H1 (cell line): ENCODE results near the gene LRPAP1. TPM values are rescaled to one million over a fixed set of nuclear protein-coding genes. Genes with fewer than 3 reads are reported as not detected.

Experiments used
- CTCF ChIA-PET: fragments of 300-600 bp; sonication (Branson Sonifier 250); formaldehyde crosslinking; loops from one replicate; lab custom pipeline; 2021; ENCODE audit not compliant: partially characterized antibody; lab: Charles Lee
- POLR2A ChIA-PET: fragments of 300-600 bp; sonication (Branson Sonifier 250); formaldehyde crosslinking; loops from one replicate; lab custom pipeline; 2021; ENCODE audit warnings: inconsistent platforms; ENCODE audit not compliant: partially characterized antibody; lab: Charles Lee
- DNase-seq, 2 experiments: peaks; one replicate each; pipeline versions ENCODE4 v3.0.0 to v3.0.0-alpha.2; 2010 to 2022; ENCODE audit warnings: low spot score in 2 of 2, low read depth in 1 of 2, mixed read lengths in 1 of 2
- FAIRE-seq: peaks from 2 replicates; lab custom pipeline; 2011; peaks lifted over from hg19 to GRCh38; lab: Jason Lieb, UNC
- H2AFZ ChIP-seq: 2 replicates; pipeline ENCODE4 v1.8.1; 2012; ENCODE audit warnings: low read length, inconsistent platforms
- H2AK5ac ChIP-seq: 2 replicates; pipeline ENCODE4 v1.6.1; 2013; ENCODE audit warnings: low read depth, low read length
- H2BK120ac ChIP-seq: replicated peaks from 2 replicates; pipeline ENCODE3; 2013; ENCODE audit warnings: low read depth, low read length, inconsistent platforms
- H2BK12ac ChIP-seq: 2 replicates; pipeline ENCODE4 v1.6.1; 2013; ENCODE audit warnings: low read depth, low read length
- H2BK15ac ChIP-seq: 2 replicates; pipeline ENCODE4 v1.6.1; 2013; ENCODE audit warnings: low read length
- H2BK20ac ChIP-seq: 2 replicates; pipeline ENCODE4 v1.6.1; 2013; ENCODE audit warnings: low read length
- H2BK5ac ChIP-seq: 2 replicates; pipeline ENCODE4 v1.6.1; 2013; ENCODE audit warnings: low read depth, low read length
- H3K14ac ChIP-seq: 2 replicates; pipeline ENCODE4 v1.6.1; 2013; ENCODE audit warnings: inconsistent platforms; ENCODE audit not compliant: insufficient read length
- H3K18ac ChIP-seq: 2 replicates; pipeline ENCODE4 v1.6.1; 2013; ENCODE audit warnings: low read length; ENCODE audit errors: extremely low read depth
- H3K23ac ChIP-seq: 2 replicates; pipeline ENCODE4 v1.6.1; 2013; ENCODE audit warnings: inconsistent platforms; ENCODE audit not compliant: insufficient read length
- H3K23me2 ChIP-seq: 2 replicates; pipeline ENCODE4 v1.6.1; 2013; ENCODE audit warnings: low read depth, low read length
- H3K27ac ChIP-seq: 2 replicates; pipeline ENCODE4 v1.6.1; 2011; ENCODE audit warnings: low read depth, low read length, inconsistent platforms
- H3K27me3 ChIP-seq, 4 experiments: replicated peaks in 1 of 4; 1 replicate in 1 of 4; 2 replicates in 3 of 4; pipeline versions ENCODE4 v1.6.1 to v1.8.1; 2011 to 2013; ENCODE audit warnings: low read length in 3 of 4, mild to moderate bottlenecking in 3 of 4, inconsistent platforms in 2 of 4, mixed read lengths in 2 of 4, moderate library complexity in 1 of 4; ENCODE audit not compliant: control insufficient read depth in 3 of 4, insufficient read depth in 3 of 4; ENCODE audit errors: extremely low read depth in 1 of 4
- H3K36me3 ChIP-seq, 4 experiments: 2 replicates each; pipeline versions ENCODE4 v1.6.1 to v1.8.1; 2011 to 2013; ENCODE audit warnings: mild to moderate bottlenecking in 4 of 4, low read length in 3 of 4, moderate library complexity in 2 of 4, control low read depth in 1 of 4, inconsistent platforms in 1 of 4; ENCODE audit not compliant: insufficient read depth in 4 of 4, control insufficient read depth in 2 of 4
- H3K4ac ChIP-seq: replicated peaks from 2 replicates; pipeline ENCODE3; 2013; ENCODE audit warnings: low read length, low read depth, mixed read lengths, inconsistent platforms; ENCODE audit not compliant: insufficient read length
- H3K4me1 ChIP-seq, 4 experiments: replicated peaks in 1 of 4; 1 replicate in 1 of 4; 2 replicates in 3 of 4; pipeline versions ENCODE4 v1.6.1 to v1.8.1; 2011 to 2013; ENCODE audit warnings: low read length in 3 of 4, inconsistent platforms in 2 of 4, mixed read lengths in 1 of 4; ENCODE audit not compliant: insufficient read depth in 4 of 4, control insufficient read depth in 3 of 4
- H3K4me2 ChIP-seq, 2 experiments: 2 replicates each; pipeline versions ENCODE4 v1.6.1 to v1.8.1; 2011 to 2013; ENCODE audit warnings: low read depth in 2 of 2, low read length in 2 of 2, control low read depth in 1 of 2, inconsistent platforms in 1 of 2, mild to moderate bottlenecking in 1 of 2; ENCODE audit not compliant: insufficient read depth in 1 of 2
- H3K4me3 ChIP-seq, 4 experiments: fragments of 200-600, 300-600 bp in 1 of 4; sonication (generic), shearing (Covaris generic), sonication (Bioruptor Twin) in 1 of 4; 2 replicates each; pipeline versions ENCODE4 v1.5.1 to v1.8.1; 2011 to 2016; ENCODE audit warnings: low read length in 4 of 4, low read depth in 3 of 4, control low read depth in 2 of 4, inconsistent platforms in 2 of 4, mild to moderate bottlenecking in 2 of 4, mixed read lengths in 1 of 4, moderate library complexity in 1 of 4; ENCODE audit not compliant: insufficient read depth in 2 of 4; ENCODE audit errors: extremely low read depth in 1 of 4
- H3K56ac ChIP-seq: replicated peaks from 2 replicates; pipeline ENCODE3; 2013; ENCODE audit warnings: low read depth, mild to moderate bottlenecking, mixed read lengths, low read length, inconsistent platforms; ENCODE audit not compliant: insufficient read length
- H3K79me1 ChIP-seq: 2 replicates; pipeline ENCODE4 v1.6.1; 2013; ENCODE audit warnings: low read depth, low read length, control low read depth
- H3K79me2 ChIP-seq, 2 experiments: 2 replicates each; pipeline versions ENCODE4 v1.6.1 to v1.8.1; 2012 to 2013; ENCODE audit warnings: low read length in 2 of 2, mild to moderate bottlenecking in 2 of 2, inconsistent platforms in 1 of 2; ENCODE audit not compliant: insufficient read depth in 2 of 2, control insufficient read depth in 1 of 2
- H3K9ac ChIP-seq, 4 experiments: replicated peaks in 1 of 4; 1 replicate in 1 of 4; 2 replicates in 3 of 4; pipeline versions ENCODE4 v1.6.1 to v1.8.1; 2011 to 2013; ENCODE audit warnings: low read depth in 3 of 4, low read length in 3 of 4, control low read depth in 2 of 4, mild to moderate bottlenecking in 2 of 4, moderate library complexity in 2 of 4, inconsistent platforms in 1 of 4; ENCODE audit errors: extremely low read depth in 1 of 4
- H3K9me3 ChIP-seq, 2 experiments: 2 replicates each; pipeline versions ENCODE4 v1.6.1 to v1.8.1; 2012 to 2013; ENCODE audit warnings: mild to moderate bottlenecking in 2 of 2, moderate library complexity in 2 of 2, control low read depth in 1 of 2, inconsistent platforms in 1 of 2, low read depth in 1 of 2, low read length in 1 of 2, mixed read lengths in 1 of 2; ENCODE audit not compliant: insufficient read depth in 2 of 2
- H4K20me1 ChIP-seq, 2 experiments: replicated peaks in 1 of 2; 2 replicates each; pipeline versions ENCODE3 to v1.8.1; 2011 to 2013; ENCODE audit warnings: inconsistent platforms in 2 of 2, low read length in 2 of 2, mild to moderate bottlenecking in 1 of 2; ENCODE audit not compliant: insufficient read depth in 2 of 2, control insufficient read depth in 1 of 2
- H4K5ac ChIP-seq: 2 replicates; pipeline ENCODE4 v1.6.1; 2013; ENCODE audit warnings: low read length, low read depth, mixed read lengths, inconsistent platforms; ENCODE audit not compliant: insufficient read length
- H4K8ac ChIP-seq: 2 replicates; pipeline ENCODE4 v1.8.0; 2013; ENCODE audit warnings: mild to moderate bottlenecking, moderate library complexity, low read length, inconsistent platforms; ENCODE audit not compliant: insufficient read depth; ENCODE audit errors: extremely low read depth
- H4K91ac ChIP-seq: replicated peaks from 2 replicates; pipeline ENCODE3; 2013; ENCODE audit warnings: low read length, mixed read lengths, inconsistent platforms; ENCODE audit not compliant: insufficient read length
- CTBP2 ChIP-seq: IDR thresholded peaks from 2 replicates; pipeline ENCODE4 v1.7.0; 2011; ENCODE audit warnings: borderline replicate concordance, mild to moderate bottlenecking, moderate library complexity, mixed read lengths, low read length; ENCODE audit not compliant: insufficient read depth, insufficient read length
- EZH2 ChIP-seq: fragments of 200-600 bp; sonication (generic); IDR thresholded peaks from 2 replicates; pipeline ENCODE4 v1.7.1; 2012; ENCODE audit warnings: low read depth, mild to moderate bottlenecking, moderate library complexity, low read length, inconsistent platforms; ENCODE audit not compliant: severe bottlenecking
- GTF2F1 ChIP-seq: IDR thresholded peaks from 2 replicates; pipeline ENCODE4 v1.6.1; 2012; ENCODE audit warnings: low read depth, low read length, improper control_type of control experiment, borderline replicate concordance
- NANOG ChIP-seq: IDR thresholded peaks from 2 replicates; pipeline ENCODE4 v1.6.1; 2011; ENCODE audit warnings: low read length, low read depth, mild to moderate bottlenecking, inconsistent platforms; ENCODE audit not compliant: insufficient read depth, poor library complexity, severe bottlenecking
- RFX5 ChIP-seq: IDR thresholded peaks from 2 replicates; pipeline ENCODE4 v1.6.1; 2011; ENCODE audit warnings: low read depth, low read length, improper control_type of control experiment, borderline replicate concordance
- RNF2 ChIP-seq: fragments of 200-900, 300-1000 bp; sonication (generic); IDR thresholded peaks from 2 replicates; pipeline ENCODE4 v1.7.1; 2016; ENCODE audit warnings: borderline replicate concordance, low read depth, mild to moderate bottlenecking, antibody characterized with exemption, low read length; ENCODE audit not compliant: poor library complexity, severe bottlenecking; ENCODE audit errors: missing control alignments
- TAF1 ChIP-seq: IDR thresholded peaks from 2 replicates; pipeline ENCODE4 v1.6.1; 2011; ENCODE audit warnings: mild to moderate bottlenecking, low read depth, low read length
- WGBS, 2 experiments: shearing (Covaris generic) in 1 of 2; methylation state at CpG; one replicate each; pipeline versions ENCODE4 v1.1.6 to v1.1.7; 2013 to 2015; ENCODE audit warnings: low lambda C conversion rate in 2 of 2, mixed read lengths in 2 of 2, inconsistent platforms in 1 of 2, low coverage in 1 of 2, missing lambda C conversion rate in 1 of 2; ENCODE audit not compliant: insufficient replicate concordance in 2 of 2, insufficient coverage in 1 of 2, insufficient read length in 1 of 2; ENCODE audit errors: extremely low coverage in 1 of 2, missing lambda C conversion rate in 1 of 2; 5-methylcytosine and 5-hydroxymethylcytosine counted together
- polyA plus RNA-seq, 7 experiments: library from polyadenylated mRNA; depleted of rRNA in 3 of 7; stranded (reverse) in 5 of 7; unstranded in 2 of 7; fragments of >200 nt in 5 of 7; fragments of 200-250 nt in 2 of 7; gene quantifications; 1 replicate in 5 of 7; 2 replicates in 1 of 7; 4 replicates in 1 of 7; pipeline versions ENCODE4 v1.2.1 to v1.2.3, GENCODE V29; 2011 to 2013; ENCODE audit warnings: missing spikeins in 2 of 7, mixed read lengths in 2 of 7
- total RNA-seq: library from RNA; stranded (reverse); fragmentation: NEBNext Ultra II Directional; extraction: Animal tissue kit (Norgen Biotek cat#: 25700); gene quantifications from 2 replicates; pipeline ENCODE4 v1.2.1, GENCODE V29; 2021
- TF ChIP-seq, protein P1 (sequence below): IDR thresholded peaks from 2 replicates; pipeline ENCODE4 v1.6.1; 2012; ENCODE audit warnings: low read length, inconsistent platforms

Gene LRPAP1
- total and polyA plus RNA-seq, 2 of the 8 experiments (the other 6 are each of a cell fraction or from before 2014, with no cell fraction given): 31.1 to 101 TPM

- H3K36me3 ChIP-seq: no peaks in the 10 kb centered on the region
- no peak overlapping the region for H2AFZ ChIP-seq
- H3K18ac ChIP-seq: no peak overlapping the region
- TF ChIP-seq RNF2: no peak
- TF ChIP-seq CTBP2: no peak
- TF ChIP-seq, protein P1, sequence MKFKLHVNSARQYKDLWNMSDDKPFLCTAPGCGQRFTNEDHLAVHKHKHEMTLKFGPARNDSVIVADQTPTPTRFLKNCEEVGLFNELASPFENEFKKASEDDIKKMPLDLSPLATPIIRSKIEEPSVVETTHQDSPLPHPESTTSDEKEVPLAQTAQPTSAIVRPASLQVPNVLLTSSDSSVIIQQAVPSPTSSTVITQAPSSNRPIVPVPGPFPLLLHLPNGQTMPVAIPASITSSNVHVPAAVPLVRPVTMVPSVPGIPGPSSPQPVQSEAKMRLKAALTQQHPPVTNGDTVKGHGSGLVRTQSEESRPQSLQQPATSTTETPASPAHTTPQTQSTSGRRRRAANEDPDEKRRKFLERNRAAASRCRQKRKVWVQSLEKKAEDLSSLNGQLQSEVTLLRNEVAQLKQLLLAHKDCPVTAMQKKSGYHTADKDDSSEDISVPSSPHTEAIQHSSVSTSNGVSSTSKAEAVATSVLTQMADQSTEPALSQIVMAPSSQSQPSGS: no peak
- no peak for TF ChIP-seq GTF2F1
- TF ChIP-seq NANOG: no peak
- no peak for TF ChIP-seq EZH2
- TF ChIP-seq RFX5: no peak
- TF ChIP-seq TAF1: no peak
- no peak overlapping the region for H4K8ac ChIP-seq
- peak overlapping the region; percentile 41; the same call in 1 of the 2 replicates for H2BK15ac ChIP-seq
- peaks cover 0 to 2% (median under 1%) of the 10 kb centered on the region in 4 experiments; a peak in 2 of 7 replicates for H3K4me1 ChIP-seq
- POLR2A ChIA-PET: no interaction called here
- DNase-seq (no peak), FAIRE-seq (no peak)
- H2BK20ac ChIP-seq: no peak overlapping the region
- no peak overlapping the region for H3K4me3 ChIP-seq
- H3K23me2 ChIP-seq: peaks cover 5% of the 10 kb centered on the region
- H3K4ac ChIP-seq: no peak overlapping the region
- H4K5ac ChIP-seq: no peak overlapping the region
- H3K56ac ChIP-seq: no peak overlapping the region
- peak overlapping the region; percentile 85 for H2AK5ac ChIP-seq
- WGBS, 2 experiments: 87% methylated on average over 10 of the region's 10 CpGs; no CpG with 5 or more reads in 1 of the 2 experiments
- H2BK12ac ChIP-seq: peak overlapping the region; percentile 70; the same call in 1 of the 2 replicates
- CTCF ChIA-PET: interaction anchor here (3.6 kb wide), 1 partner anchor 11 kb away, joined by 48 read pairs; no protein-coding TSS in a partner anchor
- H2BK5ac ChIP-seq: peak overlapping the region; percentile 68; the same call in 1 of the 2 replicates
- H3K9ac ChIP-seq: no peak overlapping the region
- H3K27me3 ChIP-seq: peaks cover 3 to 58% (median 38%) of the 10 kb centered on the region in 4 experiments
- H2BK120ac ChIP-seq: no peak overlapping the region
- no peak overlapping the region for H3K14ac ChIP-seq
- H3K9me3 ChIP-seq: peaks cover 0 to 6% of the 10 kb centered on the region in 2 experiments; a peak in 2 of 4 replicates
- peaks cover 6% of the 10 kb centered on the region; the same call in 1 of the 2 replicates for H3K79me1 ChIP-seq
- peak overlapping the region; percentile 73 for H3K23ac ChIP-seq
- peaks cover 0 to 17% of the 10 kb centered on the region in 2 experiments for H4K20me1 ChIP-seq
- no peak overlapping the region for H3K4me2 ChIP-seq
- H4K91ac ChIP-seq: peak overlapping the region; percentile 74
- no peak overlapping the region for H3K27ac ChIP-seq
- H3K79me2 ChIP-seq: no peaks in the 10 kb centered on the region
These were observed 64.1 kb downstream of the LRPAP1 start for GRCh38 chr4:3468154-3468553.
